GM21619 (cell line): ENCODE measurements around the gene PNMA6E.

Experiments used
- ATAC-seq: cut with Tn5 transposase; IDR thresholded peaks from one replicate; pipeline ENCODE4 v1.9.1; 2021; ENCODE audit not compliant: unreplicated experiment

PNMA6E gene

DNA sequence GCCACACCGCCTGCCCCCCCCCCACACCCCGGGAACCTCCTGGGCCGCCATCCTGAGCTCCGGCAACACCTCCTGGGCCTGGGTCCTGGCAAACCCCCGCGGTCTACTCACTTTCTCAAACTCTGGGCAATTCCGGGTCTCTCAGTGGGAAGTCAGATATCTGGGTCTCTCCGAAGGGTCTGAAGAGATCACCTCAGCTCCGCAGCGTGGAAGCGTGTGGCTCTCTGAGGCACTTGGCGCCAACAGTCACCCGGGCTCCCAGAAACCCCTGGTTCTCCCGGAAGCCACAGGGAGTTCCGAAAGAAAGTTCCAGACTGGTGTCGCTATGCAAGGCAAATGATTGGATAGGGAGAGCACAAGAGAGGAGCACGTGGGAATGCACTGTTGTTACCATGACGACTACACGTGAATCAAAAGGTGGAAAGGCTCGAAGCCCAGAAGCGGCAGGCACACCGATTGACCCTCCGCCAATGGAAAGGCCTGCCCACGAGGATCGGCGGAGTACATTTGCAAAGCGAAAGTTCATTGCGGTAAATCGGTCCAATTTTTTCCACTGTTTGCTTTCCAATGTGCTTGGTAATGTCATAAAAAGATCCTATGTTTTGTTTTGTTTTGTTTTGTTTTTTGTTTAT is at the start of gene PNMA6E:
Gene PNMA6E (minus strand): TSS at position 218 of the 632 bp plus-strand sequence. CDS start 2,501 bp downstream, outside the sequence.
- ATAC-seq, result no peak

DNA sequence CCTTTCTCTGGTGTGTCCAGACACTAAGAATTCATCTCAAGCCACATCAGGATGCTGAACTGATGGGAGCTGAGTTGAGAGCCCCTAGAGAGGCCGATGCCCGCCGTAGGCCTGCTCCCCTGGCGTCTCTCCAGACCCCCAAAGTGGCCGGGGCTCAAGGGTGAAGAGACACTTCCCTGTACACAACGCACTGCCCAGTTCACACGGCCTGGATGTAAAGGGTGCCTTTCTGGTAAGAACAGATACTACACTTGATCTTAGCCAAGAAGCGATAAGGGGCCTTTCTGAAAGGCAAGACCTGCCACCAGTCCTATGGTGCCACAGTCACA is 49.8 kb upstream of the PNMA6E start:
- ATAC-seq, result no peak

DNA sequence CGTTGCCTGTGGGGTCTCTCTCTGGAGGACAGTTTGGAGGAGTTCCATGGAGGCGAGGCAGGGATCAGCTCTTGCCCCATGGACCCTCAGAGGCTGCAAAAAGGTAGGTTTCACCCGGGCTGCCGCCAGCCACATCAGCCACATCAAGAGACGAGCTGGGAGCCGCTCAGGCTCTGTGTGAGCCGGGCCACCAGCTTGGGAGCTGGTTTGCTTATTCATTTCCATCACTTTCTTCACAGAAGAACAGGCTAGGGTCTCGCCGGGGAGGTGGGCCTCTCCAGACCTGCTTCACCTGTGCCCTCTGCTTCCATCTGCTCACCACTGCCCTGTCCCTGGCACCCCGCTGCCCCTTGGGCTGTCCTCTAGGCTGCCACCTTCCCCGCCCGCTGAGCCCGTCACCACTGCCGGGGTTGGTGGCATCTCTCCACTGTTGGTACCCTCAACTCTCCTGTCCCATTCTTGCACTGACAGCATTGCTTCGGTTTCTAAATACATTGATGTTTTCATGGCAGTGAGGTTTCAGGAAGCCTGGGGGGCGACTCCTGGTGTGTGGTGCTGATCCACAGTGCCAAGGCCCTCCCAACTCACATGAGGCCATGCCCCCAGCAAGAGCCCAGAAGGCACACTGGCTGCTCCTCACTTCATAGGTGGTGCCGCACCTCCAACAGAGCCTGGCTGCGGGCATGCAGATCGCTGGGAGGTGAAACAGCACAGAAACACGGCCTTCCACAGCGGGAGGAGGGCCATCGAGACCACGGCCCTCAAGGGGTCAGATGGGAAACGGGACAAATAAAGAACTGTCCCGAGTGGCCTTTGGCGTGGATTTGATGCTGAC is 49.2 kb upstream of the PNMA6E start:
- no peak for ATAC-seq

- ATAC-seq, result no peak
These were observed 48.4 kb upstream of the PNMA6E start for GRCh38 chrX:153449368-153450113.

- no peak for ATAC-seq
These were observed 47.6 kb upstream of the PNMA6E start for GRCh38 chrX:153448556-153449367.

- no peak for ATAC-seq
These were observed 46.4 kb upstream of the PNMA6E start for GRCh38 chrX:153447581-153447960.

GRCh38 chrX:153446950-153447580 is 45.9 kb upstream of the PNMA6E start:
- ATAC-seq, result no peak

GRCh38 chrX:153446636-153446936 is 45.4 kb upstream of the PNMA6E start:
- ATAC-seq, result no peak

GRCh38 chrX:153445856-153446635 is 44.9 kb upstream of the PNMA6E start, which contains the start of gene TREX2:
Gene TREX2 (minus strand): TSS chrX:153446056. CDS start chrX:153445430, 626 bp downstream.
- ATAC-seq, result no peak

GRCh38 chrX:153445106-153445855 is 44.1 kb upstream of the PNMA6E start:
- no peak for ATAC-seq

GRCh38 chrX:153444333-153445011 is 43.3 kb upstream of the PNMA6E start:
- ATAC-seq, result no peak

GRCh38 chrX:153443476-153444332 is 42.6 kb upstream of the PNMA6E start:
- ATAC-seq, result no peak

- ATAC-seq, result no peak
These were observed 41.3 kb upstream of the PNMA6E start for GRCh38 chrX:153442463-153442862.

DNA sequence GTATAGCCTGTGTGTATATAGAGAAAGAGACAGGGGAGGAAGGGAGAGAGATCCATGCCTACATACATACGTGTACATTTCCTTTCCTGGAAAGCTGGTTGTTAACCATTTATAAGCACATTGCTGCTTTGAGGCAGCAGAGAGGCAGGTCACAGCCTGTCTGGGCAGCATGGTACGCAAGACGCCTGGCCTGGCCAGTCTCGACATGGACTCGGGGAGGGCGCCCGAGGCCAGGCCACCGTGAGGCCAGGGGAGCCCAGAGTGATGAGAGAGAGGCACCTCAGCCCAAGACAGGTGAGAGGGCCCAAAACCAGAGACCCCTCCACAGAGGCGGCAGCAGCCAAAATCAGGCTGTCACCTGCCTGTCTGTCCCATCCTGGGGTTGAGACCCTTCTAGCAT is 40.8 kb upstream of the PNMA6E start:
- ATAC-seq, result no peak

- ATAC-seq, result no peak
These were observed 40.1 kb upstream of the PNMA6E start for GRCh38 chrX:153441296-153441695.

GRCh38 chrX:153440556-153441135 is 39.5 kb upstream of the PNMA6E start:
- ATAC-seq, result no peak

DNA sequence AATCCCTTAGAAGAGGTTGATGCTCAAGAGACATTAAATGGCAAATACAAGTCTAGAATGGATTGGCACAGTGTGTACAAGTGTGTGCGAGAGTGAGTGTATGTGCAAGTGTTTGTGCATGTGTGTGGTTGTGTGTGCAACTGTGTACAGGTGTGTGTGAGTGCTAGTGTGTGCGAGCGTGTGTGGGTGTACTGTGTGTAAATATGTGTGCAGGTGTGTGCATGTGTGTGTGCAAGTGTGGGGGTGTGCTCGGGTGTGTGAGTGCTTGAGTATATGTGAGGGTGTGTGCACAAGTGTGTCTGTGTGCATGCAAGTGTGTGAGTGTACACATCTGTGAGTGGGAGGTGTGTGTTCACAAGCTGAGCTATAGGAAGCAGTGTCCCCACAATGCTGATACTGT is 38.8 kb upstream of the PNMA6E start:
- ATAC-seq, result no peak
